GM12873 (cell line): ENCODE results near the gene BRF1.

Source experiments
- CTCF ChIP-seq: IDR thresholded peaks from 2 replicates; pipeline ENCODE4 v1.5.1; 2012; ENCODE audit warnings: low read depth, mild to moderate bottlenecking, moderate library complexity, low read length, control low read depth; ENCODE audit not compliant: insufficient read depth; ENCODE audit errors: missing control alignments

Gene BRF1

GRCh38 chr14:105330491-105330895 lies 29.7 kb upstream of the BRF1 start:
- no peak for TF ChIP-seq CTCF

DNA sequence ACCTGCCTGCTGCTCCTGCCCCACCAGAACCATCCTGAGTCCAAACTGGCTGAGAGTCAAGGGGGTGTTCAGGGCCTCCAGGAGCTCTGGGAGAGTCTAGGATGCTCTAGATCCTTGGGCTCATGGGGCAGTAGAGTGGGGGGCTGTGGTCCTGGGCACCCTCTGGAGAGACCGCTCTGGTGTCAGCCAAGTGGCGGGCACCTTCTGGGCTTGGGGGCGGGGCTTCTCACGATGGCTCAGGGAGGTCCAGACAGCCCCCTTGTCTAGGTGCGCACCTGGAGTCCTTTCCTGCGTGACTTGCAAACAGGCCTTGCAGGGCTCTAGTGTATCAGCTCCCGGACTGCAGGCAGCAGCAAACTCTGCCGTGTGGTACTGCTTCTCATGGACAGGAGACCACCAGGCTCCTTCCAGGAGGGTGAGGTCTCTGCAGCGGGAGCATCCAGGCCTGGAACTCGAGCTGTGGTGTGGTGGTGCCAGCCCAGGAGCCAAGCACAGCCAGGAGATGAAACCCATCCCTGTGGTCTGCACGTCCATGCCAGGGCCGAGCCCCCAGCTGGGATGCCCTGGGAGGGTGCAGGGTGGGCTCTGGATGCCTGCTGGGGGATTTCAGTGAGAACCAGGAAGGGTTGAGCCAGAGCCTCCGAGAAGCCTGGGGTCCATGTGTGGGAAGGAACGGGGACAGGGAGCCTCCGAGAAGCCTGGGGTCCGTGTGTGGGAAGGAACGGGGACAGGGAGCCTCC lies 28.8 kb upstream of the BRF1 start:
- TF ChIP-seq CTCF = no peak

- TF ChIP-seq CTCF = no peak
Observed at GRCh38 chr14:105328678-105329390, 28.0 kb upstream of the BRF1 start.

DNA sequence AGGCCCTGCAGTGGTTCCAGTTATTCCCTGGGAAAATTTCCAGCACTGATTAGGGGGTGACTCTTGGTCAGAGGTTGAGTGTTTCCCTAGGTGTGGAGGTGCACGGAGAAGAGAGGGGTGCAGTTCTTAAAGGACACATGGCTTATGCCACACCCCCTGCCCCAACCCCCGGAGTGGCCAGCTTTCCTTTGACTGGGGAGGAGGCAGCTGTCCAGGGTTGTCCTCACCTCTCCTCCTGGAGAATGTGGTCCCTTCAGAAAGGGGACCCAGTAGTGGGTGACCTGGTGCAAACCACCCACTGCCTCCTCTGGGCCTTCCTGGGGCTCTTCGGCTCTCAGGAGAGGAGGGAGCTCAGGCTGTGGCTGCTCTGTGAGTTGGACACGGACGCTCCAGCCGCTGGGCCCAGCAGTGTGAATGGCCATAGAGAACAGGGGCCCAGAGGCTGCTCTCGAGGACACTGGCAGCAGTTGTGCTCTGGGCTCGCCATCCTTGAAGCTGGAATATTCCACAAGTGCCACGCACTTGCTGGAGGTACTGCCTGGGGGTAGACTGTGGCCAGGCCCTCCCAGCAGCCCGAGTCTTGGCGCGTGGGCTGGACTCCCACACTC lies 27.4 kb upstream of the BRF1 start:
- no peak for TF ChIP-seq CTCF

DNA sequence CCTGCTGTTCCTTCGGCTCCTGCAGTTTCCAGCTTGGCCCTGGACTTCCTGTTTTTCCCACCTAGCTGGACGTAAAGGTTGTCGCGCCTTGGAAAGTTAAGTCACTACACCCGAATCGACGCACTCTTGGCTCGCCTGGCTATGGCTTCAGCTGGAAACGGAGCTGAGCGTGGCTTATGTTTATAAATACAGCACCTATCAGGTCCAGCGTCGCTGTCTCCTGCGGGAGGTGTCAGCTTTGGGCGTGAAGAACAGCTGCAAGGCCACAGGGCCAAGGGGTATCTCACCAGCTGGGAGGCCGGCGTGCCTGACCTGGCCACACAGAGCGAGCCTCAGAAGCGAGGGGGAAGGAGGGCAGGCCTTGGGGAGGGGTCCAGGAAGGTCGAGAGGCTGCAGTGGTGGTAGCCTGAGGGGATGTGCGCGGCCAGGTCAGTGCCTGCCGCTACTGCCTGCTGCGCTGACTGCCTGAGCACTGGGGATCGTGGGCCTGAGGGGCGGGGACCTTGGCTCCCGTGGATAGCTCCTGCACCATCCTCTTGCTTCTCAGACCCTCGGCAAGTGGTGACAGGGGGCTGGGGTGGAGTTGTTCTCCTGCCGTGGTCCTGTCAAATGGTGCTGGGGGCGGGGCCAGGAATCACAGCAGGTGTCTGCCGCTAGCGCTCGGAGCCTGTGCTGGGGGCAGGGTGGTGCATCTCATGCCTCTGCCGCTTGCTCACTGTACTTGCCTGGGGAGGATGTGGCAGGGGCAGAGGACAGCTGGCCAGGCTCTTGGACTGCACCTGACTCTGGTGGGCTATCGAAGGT lies 26.3 kb upstream of the BRF1 start:
- no peak for TF ChIP-seq CTCF

GRCh38 chr14:105326568-105326867 lies 25.7 kb upstream of the BRF1 start:
- no peak for TF ChIP-seq CTCF

DNA sequence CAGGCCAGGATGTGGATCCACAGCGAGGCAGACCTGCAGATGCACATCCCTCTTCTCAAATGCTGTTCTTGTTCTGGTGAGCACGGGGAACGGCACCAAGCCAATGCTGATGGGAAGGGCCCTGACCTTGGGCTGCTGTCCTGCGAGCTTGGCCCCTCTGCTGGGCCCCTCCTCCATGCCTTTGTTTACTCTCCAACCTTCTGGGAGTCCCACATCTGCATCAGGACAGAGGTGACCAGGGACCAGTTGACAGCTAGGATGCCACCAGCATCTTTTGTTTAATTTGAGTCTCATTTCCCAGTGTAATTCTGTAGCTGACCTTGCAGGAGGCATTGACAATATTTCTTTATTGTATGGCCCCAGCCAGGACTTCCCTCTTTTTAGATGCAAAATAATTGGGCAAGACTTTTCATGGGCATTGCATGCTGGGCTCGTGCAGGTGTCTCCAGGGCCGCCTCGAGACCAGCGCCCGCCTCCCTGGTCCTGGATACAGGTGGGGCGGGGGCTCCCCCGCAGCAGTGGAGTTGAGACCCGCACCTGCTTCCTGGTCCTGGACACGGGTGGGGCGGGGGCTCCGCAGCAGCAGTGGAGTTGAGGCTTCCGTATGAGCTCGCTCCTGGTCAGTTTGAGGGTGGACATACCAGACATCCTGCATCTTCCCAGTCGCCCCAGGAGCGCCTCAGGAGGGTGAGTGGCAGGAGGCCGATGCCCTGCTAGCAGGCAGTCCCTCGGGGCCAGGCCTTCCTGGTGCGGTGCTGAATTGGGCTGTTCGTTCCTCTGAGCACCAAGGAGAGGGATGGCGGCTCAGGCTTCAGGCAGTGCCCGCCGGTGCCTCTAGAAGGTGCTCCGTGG lies 25.1 kb upstream of the BRF1 start:
- TF ChIP-seq CTCF = no peak
